HepG2 (cell line): ENCODE data around the gene GAGE12G. TPM values are rescaled to one million over a fixed set of nuclear protein-coding genes. Genes with fewer than 3 reads are reported as not detected.

Source experiments
- ATAC-seq: fragments of 200-7000 bp; cut with Tn5 transposase; 3 replicates; pipeline ENCODE4 v1.9.1; 2020; ENCODE audit warnings: mild to moderate bottlenecking, moderate library complexity
- BruUV-seq: library from RNA; stranded (reverse); fragments of 400-500 nt; replicated peaks from 2 replicates; lab custom pipeline; 2021; lab: Mats Ljungman, UMichigan
- CTCF ChIA-PET: fragments of 300-600 bp; formaldehyde crosslinking; extraction: SDS; loops from one replicate; lab custom pipeline; 2021; ENCODE audit warnings: low total read pairs, inconsistent platforms, low intra/inter-chr PET ratio; lab: Yijun Ruan, JAX
- POLR2A ChIA-PET: fragments of 350-600 bp; sonication (Branson Sonifier 250); formaldehyde crosslinking; loops from one replicate; lab custom pipeline; 2020; ENCODE audit warnings: antibody characterized with exemption, inconsistent platforms; lab: Yijun Ruan, JAX
- DNase-seq: peaks from one replicate; pipeline ENCODE4 v3.0.0-alpha.2; 2015; ENCODE audit warnings: low spot score
- FAIRE-seq: peaks from 3 replicates; lab custom pipeline; 2011; peaks lifted over from hg19 to GRCh38; lab: Jason Lieb, UNC
- H2AFZ ChIP-seq: one replicate; pipeline ENCODE4 v1.6.1; 2011; ENCODE audit warnings: low read length, inconsistent platforms
- H3K27ac ChIP-seq: fragments of 300-600 bp; 3 replicates; pipeline ENCODE4 v1.8.0; 2011; ENCODE audit warnings: mixed run types, mild to moderate bottlenecking, mixed read lengths, low read length, inconsistent platforms; ENCODE audit not compliant: insufficient read depth; ENCODE audit errors: extremely low read length
- H3K27me3 ChIP-seq, 2 experiments: fragments of 200-600 bp in 1 of 2; 2 replicates in 1 of 2; 3 replicates in 1 of 2; pipeline versions ENCODE4 v1.6.0 to v1.8.0; 2011; ENCODE audit warnings: low read length in 2 of 2, mild to moderate bottlenecking in 2 of 2, moderate library complexity in 2 of 2, inconsistent platforms in 1 of 2; ENCODE audit not compliant: insufficient read depth in 2 of 2, control insufficient read depth in 1 of 2
- H3K36me3 ChIP-seq, 2 experiments: fragments of 200-600 bp in 1 of 2; replicated peaks in 1 of 2; 2 replicates in 1 of 2; 3 replicates in 1 of 2; pipeline versions ENCODE4 v1.5.1 to v1.8.0; 2011; ENCODE audit warnings: low read length in 2 of 2, inconsistent platforms in 1 of 2; ENCODE audit not compliant: insufficient read depth in 2 of 2, control insufficient read depth in 1 of 2
- H3K4me1 ChIP-seq: 2 replicates; pipeline ENCODE4 v1.5.1; 2012; ENCODE audit warnings: low read length, inconsistent platforms; ENCODE audit not compliant: insufficient read depth
- H3K4me2 ChIP-seq: 2 replicates; pipeline ENCODE4 v1.6.0; 2011; ENCODE audit warnings: low read depth, low read length, inconsistent platforms
- H3K4me3 ChIP-seq, 3 experiments: fragments of 200-600 bp in 1 of 3; sonication (generic), shearing (Covaris generic) in 1 of 3; replicated peaks in 1 of 3; 2 replicates each; pipeline ENCODE4 v1.5.1; 2011 to 2016; ENCODE audit warnings: low read length in 3 of 3, inconsistent platforms in 2 of 3, low read depth in 2 of 3, mild to moderate bottlenecking in 2 of 3, control low read depth in 1 of 3, mixed read lengths in 1 of 3; ENCODE audit not compliant: insufficient read depth in 1 of 3
- H3K79me2 ChIP-seq: one replicate; pipeline ENCODE4 v1.6.1; 2011; ENCODE audit warnings: low read length, inconsistent platforms; ENCODE audit not compliant: insufficient read depth
- H3K9ac ChIP-seq: 2 replicates; pipeline ENCODE4 v1.6.0; 2011; ENCODE audit warnings: mild to moderate bottlenecking, low read depth, low read length, inconsistent platforms; ENCODE audit not compliant: insufficient read depth
- H3K9me3 ChIP-seq: 2 replicates; pipeline ENCODE4 v1.5.1; 2012; ENCODE audit warnings: mild to moderate bottlenecking, low read length
- H4K20me1 ChIP-seq: 2 replicates; pipeline ENCODE4 v1.6.0; 2011; ENCODE audit warnings: inconsistent platforms, mild to moderate bottlenecking, low read length, moderate library complexity; ENCODE audit not compliant: insufficient read depth
- ELF4 ChIP-seq: sonication (generic); formaldehyde crosslinking; IDR thresholded peaks from 2 replicates; pipeline ENCODE4 v1.5.0; 2020; ENCODE audit warnings: missing genetic modification reagents, mild to moderate bottlenecking, moderate library complexity, borderline replicate concordance
- GPN1 ChIP-seq: sonication (generic); formaldehyde crosslinking; IDR thresholded peaks from 2 replicates; pipeline ENCODE4 v1.5.1; 2020; ENCODE audit warnings: missing genetic modification reagents, borderline replicate concordance
- MED8 ChIP-seq: sonication (generic); formaldehyde crosslinking; IDR thresholded peaks from 2 replicates; pipeline ENCODE4 v1.8.1; 2023; ENCODE audit warnings: mild to moderate bottlenecking, missing genetic modification reagents; ENCODE audit not compliant: insufficient replicate concordance
- NFYC ChIP-seq: IDR thresholded peaks from 2 replicates; pipeline ENCODE4 v1.6.1; 2016; ENCODE audit warnings: missing genetic modification reagents, missing compliant biosample characterization
- SIN3B ChIP-seq: fragments of 150-350 bp; IDR thresholded peaks from 2 replicates; pipeline ENCODE4 v1.6.1; 2014; ENCODE audit warnings: low read length
- SPEN ChIP-seq: sonication (generic); formaldehyde crosslinking; IDR thresholded peaks from 2 replicates; pipeline ENCODE4 v1.5.1; 2020; ENCODE audit warnings: low read depth, mild to moderate bottlenecking, missing genetic modification reagents
- SRF ChIP-seq: IDR thresholded peaks from 2 replicates; pipeline ENCODE4 v1.6.1; 2011; ENCODE audit warnings: mild to moderate bottlenecking, low read depth, low read length, moderate library complexity
- ZNF274 ChIP-seq: sonication (generic); formaldehyde crosslinking; IDR thresholded peaks from 2 replicates; pipeline ENCODE4 v1.5.1; 2020; ENCODE audit warnings: mild to moderate bottlenecking, missing genetic modification reagents
- ZNF547 ChIP-seq: sonication (generic); formaldehyde crosslinking; IDR thresholded peaks from 2 replicates; pipeline ENCODE4 v1.5.1; 2020; ENCODE audit warnings: mild to moderate bottlenecking, missing genetic modification reagents
- ZNF883 ChIP-seq: sonication (generic); formaldehyde crosslinking; IDR thresholded peaks from 2 replicates; pipeline ENCODE4 v1.5.1; 2020; ENCODE audit warnings: mild to moderate bottlenecking, missing genetic modification reagents; ENCODE audit errors: not compliant biosample characterization
- WGBS: methylation state at CpG from one replicate; pipeline ENCODE4 v1.1.6; 2017; ENCODE audit warnings: low lambda C conversion rate; 5-methylcytosine and 5-hydroxymethylcytosine counted together
- in situ Hi-C: cut with HindIII; loops from 2 replicates; pipeline ENCODE4 v1.10.0; 2017; ENCODE audit warnings: low pct_unique_long_range_greater_than_20kb; ENCODE audit not compliant: extremely low pct_ligation_motif_present
- intact Hi-C: fragments of 100-400 bp; cut with micrococcal nuclease; formaldehyde crosslinking; loops from one replicate; pipeline ENCODE4 v1.10.0; 2022; ENCODE audit not compliant: unreplicated experiment
- polyA plus RNA-seq, 8 experiments: library from polyadenylated mRNA; depleted of rRNA in 3 of 8; stranded (reverse) in 7 of 8; unstranded in 1 of 8; fragments of >200 nt; fragmentation: Illumina TruSeq in 4 of 8; extraction: Trizol in 4 of 8; gene quantifications; 2 replicates each; pipeline versions ENCODE4 v1.2.1 to v1.2.3, GENCODE V29; 2011 to 2016; ENCODE audit warnings: low read depth in 4 of 8, missing spikeins in 1 of 8, mixed read lengths in 1 of 8; ENCODE audit not compliant: insufficient read depth in 1 of 8
- total RNA-seq, 5 experiments: library from RNA; depleted of rRNA; stranded (reverse); fragments of >200 nt; fragmentation: Illumina TruSeq; extraction: Trizol; gene quantifications; 2 replicates each; pipeline ENCODE4 v1.2.3, GENCODE V29; 2016; ENCODE audit warnings: low read depth in 1 of 5
- TF ChIP-seq, protein P1 (sequence below): IDR thresholded peaks from 2 replicates; pipeline ENCODE4 v1.6.1; 2012; ENCODE audit warnings: inconsistent platforms
- TF ChIP-seq, protein P2 (sequence below): sonication (generic); formaldehyde crosslinking; IDR thresholded peaks from 2 replicates; pipeline ENCODE4 v1.4.0; 2020; ENCODE audit warnings: missing genetic modification reagents, mild to moderate bottlenecking, borderline replicate concordance
- TF ChIP-seq, protein P3 (sequence below): IDR thresholded peaks from 2 replicates; pipeline ENCODE4 v1.6.1; 2012; ENCODE audit warnings: low read length, improper control_type of control experiment
- TF ChIP-seq, protein P4 (sequence below): sonication (generic); formaldehyde crosslinking; IDR thresholded peaks from 2 replicates; pipeline ENCODE4 v1.4.0; 2020; ENCODE audit warnings: missing genetic modification reagents, borderline replicate concordance
- TF ChIP-seq, protein P5 (sequence below): sonication (generic); formaldehyde crosslinking; IDR thresholded peaks from 2 replicates; pipeline ENCODE4 v1.5.1; 2020; ENCODE audit warnings: mild to moderate bottlenecking, missing genetic modification reagents, borderline replicate concordance

Gene GAGE12G
- total and polyA plus RNA-seq, 2 of the 13 experiments (the other 11 are each of a cell fraction or from before 2014, with no cell fraction given), result not detected

DNA sequence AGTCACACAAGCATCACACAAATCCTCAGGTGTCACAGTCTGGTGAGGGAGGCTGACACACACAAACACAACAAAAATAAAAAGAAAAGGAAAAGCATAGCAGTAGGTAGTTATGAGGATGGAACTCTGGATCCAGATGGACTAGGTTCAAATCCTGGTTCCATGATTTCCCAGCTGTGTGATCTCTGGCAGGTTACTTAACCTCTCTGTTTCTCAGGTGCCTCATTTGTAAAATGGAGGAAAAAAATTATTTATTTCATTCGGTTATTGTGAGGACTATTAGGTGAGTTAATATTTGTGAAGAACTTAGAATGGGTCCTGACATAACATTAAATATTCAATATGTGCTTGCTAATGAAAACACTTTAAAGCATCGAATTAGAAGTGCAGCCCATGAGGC lies 48.4 kb downstream of the GAGE12G start:
- H3K4me3 ChIP-seq, result no peak overlapping the region
- intact Hi-C loops (no loop called here), in situ Hi-C loops (no loop called here)
- H4K20me1 ChIP-seq, result no peaks in the 10 kb centered on the region
- no peak overlapping the region for H2AFZ ChIP-seq
- POLR2A ChIA-PET, result no interaction called here
- H3K4me2 ChIP-seq, result no peak overlapping the region
- H3K4me1 ChIP-seq, result no peaks in the 10 kb centered on the region
- CTCF ChIA-PET, result no interaction called here
- H3K79me2 ChIP-seq, result no peaks in the 10 kb centered on the region
- no peak overlapping the region for H3K27ac ChIP-seq
- no peaks in the 10 kb centered on the region for H3K36me3 ChIP-seq
- no peak overlapping the region for H3K9ac ChIP-seq
- no peaks in the 10 kb centered on the region for H3K27me3 ChIP-seq
- FAIRE-seq (no peak), DNase-seq (no peak), ATAC-seq (no peak)
- no TSS peak for BruUV-seq
- WGBS, result 50% methylated on average over 2 of the region's 2 CpGs
- no peaks in the 10 kb centered on the region for H3K9me3 ChIP-seq
- TF ChIP-seq, protein P1, sequence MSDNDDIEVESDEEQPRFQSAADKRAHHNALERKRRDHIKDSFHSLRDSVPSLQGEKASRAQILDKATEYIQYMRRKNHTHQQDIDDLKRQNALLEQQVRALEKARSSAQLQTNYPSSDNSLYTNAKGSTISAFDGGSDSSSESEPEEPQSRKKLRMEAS, result no peak
- TF ChIP-seq ELF4 (CRISPR knock-in tag) (no peak), SRF (no peak), ZNF883 (CRISPR knock-in tag) (no peak), MED8 (CRISPR knock-in tag) (no peak), SPEN (no peak), GPN1 (CRISPR knock-in tag) (no peak), SIN3B (no peak), ZNF274 (no peak), ZNF547 (no peak), NFYC (no peak)
- TF ChIP-seq, protein P2, sequence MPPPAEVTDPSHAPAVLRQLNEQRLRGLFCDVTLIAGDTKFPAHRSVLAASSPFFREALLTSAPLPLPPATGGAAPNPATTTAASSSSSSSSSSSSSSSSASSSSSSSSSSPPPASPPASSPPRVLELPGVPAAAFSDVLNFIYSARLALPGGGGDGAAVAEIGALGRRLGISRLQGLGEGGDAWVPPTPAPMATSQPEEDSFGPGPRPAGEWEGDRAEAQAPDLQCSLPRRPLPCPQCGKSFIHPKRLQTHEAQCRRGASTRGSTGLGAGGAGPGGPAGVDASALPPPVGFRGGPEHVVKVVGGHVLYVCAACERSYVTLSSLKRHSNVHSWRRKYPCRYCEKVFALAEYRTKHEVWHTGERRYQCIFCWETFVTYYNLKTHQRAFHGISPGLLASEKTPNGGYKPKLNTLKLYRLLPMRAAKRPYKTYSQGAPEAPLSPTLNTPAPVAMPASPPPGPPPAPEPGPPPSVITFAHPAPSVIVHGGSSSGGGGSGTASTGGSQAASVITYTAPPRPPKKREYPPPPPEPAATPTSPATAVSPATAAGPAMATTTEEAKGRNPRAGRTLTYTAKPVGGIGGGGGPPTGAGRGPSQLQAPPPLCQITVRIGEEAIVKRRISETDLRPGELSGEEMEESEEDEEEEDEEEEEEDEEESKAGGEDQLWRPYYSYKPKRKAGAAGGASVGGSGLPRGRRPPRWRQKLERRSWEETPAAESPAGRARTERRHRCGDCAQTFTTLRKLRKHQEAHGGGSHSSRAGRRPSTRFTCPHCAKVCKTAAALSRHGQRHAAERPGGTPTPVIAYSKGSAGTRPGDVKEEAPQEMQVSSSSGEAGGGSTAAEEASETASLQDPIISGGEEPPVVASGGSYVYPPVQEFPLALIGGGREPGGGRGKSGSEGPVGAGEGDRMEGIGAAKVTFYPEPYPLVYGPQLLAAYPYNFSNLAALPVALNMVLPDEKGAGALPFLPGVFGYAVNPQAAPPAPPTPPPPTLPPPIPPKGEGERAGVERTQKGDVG (CRISPR knock-in tag), result no peak
- TF ChIP-seq, protein P3, sequence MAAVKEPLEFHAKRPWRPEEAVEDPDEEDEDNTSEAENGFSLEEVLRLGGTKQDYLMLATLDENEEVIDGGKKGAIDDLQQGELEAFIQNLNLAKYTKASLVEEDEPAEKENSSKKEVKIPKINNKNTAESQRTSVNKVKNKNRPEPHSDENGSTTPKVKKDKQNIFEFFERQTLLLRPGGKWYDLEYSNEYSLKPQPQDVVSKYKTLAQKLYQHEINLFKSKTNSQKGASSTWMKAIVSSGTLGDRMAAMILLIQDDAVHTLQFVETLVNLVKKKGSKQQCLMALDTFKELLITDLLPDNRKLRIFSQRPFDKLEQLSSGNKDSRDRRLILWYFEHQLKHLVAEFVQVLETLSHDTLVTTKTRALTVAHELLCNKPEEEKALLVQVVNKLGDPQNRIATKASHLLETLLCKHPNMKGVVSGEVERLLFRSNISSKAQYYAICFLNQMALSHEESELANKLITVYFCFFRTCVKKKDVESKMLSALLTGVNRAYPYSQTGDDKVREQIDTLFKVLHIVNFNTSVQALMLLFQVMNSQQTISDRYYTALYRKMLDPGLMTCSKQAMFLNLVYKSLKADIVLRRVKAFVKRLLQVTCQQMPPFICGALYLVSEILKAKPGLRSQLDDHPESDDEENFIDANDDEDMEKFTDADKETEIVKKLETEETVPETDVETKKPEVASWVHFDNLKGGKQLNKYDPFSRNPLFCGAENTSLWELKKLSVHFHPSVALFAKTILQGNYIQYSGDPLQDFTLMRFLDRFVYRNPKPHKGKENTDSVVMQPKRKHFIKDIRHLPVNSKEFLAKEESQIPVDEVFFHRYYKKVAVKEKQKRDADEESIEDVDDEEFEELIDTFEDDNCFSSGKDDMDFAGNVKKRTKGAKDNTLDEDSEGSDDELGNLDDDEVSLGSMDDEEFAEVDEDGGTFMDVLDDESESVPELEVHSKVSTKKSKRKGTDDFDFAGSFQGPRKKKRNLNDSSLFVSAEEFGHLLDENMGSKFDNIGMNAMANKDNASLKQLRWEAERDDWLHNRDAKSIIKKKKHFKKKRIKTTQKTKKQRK, result no peak
- TF ChIP-seq, protein P4, sequence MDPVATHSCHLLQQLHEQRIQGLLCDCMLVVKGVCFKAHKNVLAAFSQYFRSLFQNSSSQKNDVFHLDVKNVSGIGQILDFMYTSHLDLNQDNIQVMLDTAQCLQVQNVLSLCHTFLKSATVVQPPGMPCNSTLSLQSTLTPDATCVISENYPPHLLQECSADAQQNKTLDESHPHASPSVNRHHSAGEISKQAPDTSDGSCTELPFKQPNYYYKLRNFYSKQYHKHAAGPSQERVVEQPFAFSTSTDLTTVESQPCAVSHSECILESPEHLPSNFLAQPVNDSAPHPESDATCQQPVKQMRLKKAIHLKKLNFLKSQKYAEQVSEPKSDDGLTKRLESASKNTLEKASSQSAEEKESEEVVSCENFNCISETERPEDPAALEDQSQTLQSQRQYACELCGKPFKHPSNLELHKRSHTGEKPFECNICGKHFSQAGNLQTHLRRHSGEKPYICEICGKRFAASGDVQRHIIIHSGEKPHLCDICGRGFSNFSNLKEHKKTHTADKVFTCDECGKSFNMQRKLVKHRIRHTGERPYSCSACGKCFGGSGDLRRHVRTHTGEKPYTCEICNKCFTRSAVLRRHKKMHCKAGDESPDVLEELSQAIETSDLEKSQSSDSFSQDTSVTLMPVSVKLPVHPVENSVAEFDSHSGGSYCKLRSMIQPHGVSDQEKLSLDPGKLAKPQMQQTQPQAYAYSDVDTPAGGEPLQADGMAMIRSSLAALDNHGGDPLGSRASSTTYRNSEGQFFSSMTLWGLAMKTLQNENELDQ, result no peak
- TF ChIP-seq, protein P5, sequence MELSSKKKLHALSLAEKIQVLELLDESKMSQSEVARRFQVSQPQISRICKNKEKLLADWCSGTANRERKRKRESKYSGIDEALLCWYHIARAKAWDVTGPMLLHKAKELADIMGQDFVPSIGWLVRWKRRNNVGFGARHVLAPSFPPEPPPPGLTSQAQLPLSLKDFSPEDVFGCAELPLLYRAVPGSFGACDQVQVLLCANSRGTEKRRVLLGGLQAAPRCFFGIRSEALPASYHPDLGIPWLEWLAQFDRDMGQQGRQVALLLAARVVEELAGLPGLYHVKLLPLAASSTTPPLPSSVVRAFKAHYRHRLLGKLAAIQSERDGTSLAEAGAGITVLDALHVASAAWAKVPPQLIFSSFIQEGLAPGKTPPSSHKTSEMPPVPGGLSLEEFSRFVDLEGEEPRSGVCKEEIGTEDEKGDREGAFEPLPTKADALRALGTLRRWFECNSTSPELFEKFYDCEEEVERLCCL (CRISPR knock-in tag), result no peak
